Measurements from ENCODE around the gene SPATA6L.
A peak's percentile ranks its signal among the peaks of the same experiment; 100 is the strongest.

SPATA6L gene

DNA sequence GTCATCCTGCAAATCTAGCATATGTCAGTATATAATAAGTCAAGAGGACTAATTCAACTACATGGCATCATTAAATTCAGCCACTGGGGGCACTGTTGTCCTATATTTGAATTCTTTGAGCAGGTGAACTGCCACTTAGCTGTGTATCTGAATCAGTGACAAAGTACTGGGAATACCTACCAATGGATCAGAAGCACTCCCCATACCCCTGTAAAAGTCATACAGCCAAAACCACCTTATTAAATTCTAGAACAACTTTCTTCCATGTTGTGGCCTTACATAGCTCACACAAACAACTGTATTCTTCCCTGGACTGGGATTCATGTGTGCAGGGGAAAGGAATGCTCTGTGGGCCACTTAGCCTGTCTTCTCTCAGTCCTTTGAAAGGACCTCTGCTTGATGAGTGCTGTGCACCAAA, 61.6 kb downstream of the SPATA6L start:
- DNase-seq (ENCODE audit: low read depth), result peak; percentile 73
- no peak overlapping the region for H3K4me3 ChIP-seq (replicated peaks; ENCODE audit: low read depth, low read length)
- peak; percentile 62 for TF ChIP-seq CTCF (IDR thresholded peaks at IDR 0.05; ENCODE audit: low read length, missing control alignments)

- no peak for DNase-seq (ENCODE audit: low read depth)
- TF ChIP-seq CTCF (IDR thresholded peaks at IDR 0.05; ENCODE audit: low read length, missing control alignments), result no peak
- no peak overlapping the region for H3K4me3 ChIP-seq (replicated peaks; ENCODE audit: low read depth, low read length)
Observed at GRCh38 chr9:4603830-4604229, 62.5 kb downstream of the SPATA6L start.

GRCh38 chr9:4600368-4600767, 65.9 kb downstream of the SPATA6L start:
- no peak for TF ChIP-seq CTCF (IDR thresholded peaks at IDR 0.05; ENCODE audit: low read length, missing control alignments)
- no peak for DNase-seq (ENCODE audit: low read depth)
- H3K4me3 ChIP-seq (replicated peaks; ENCODE audit: low read depth, low read length), result no peak overlapping the region

- no peak for TF ChIP-seq CTCF (IDR thresholded peaks at IDR 0.05; ENCODE audit: low read length, missing control alignments)
- no peak for DNase-seq (ENCODE audit: low read depth)
- no peak overlapping the region for H3K4me3 ChIP-seq (replicated peaks; ENCODE audit: low read depth, low read length)
Observed at GRCh38 chr9:4596165-4596922, 69.9 kb downstream of the SPATA6L start.

GRCh38 chr9:4594994-4595393, 71.3 kb downstream of the SPATA6L start:
- TF ChIP-seq CTCF (IDR thresholded peaks at IDR 0.05; ENCODE audit: low read length, missing control alignments), result no peak
- H3K4me3 ChIP-seq (replicated peaks; ENCODE audit: low read depth, low read length), result no peak overlapping the region
- DNase-seq (ENCODE audit: low read depth), result no peak

- no peak overlapping the region for H3K4me3 ChIP-seq (replicated peaks; ENCODE audit: low read depth, low read length)
- no peak for TF ChIP-seq CTCF (IDR thresholded peaks at IDR 0.05; ENCODE audit: low read length, missing control alignments)
- DNase-seq (ENCODE audit: low read depth), result no peak
Observed at GRCh38 chr9:4594545-4594944, 71.7 kb downstream of the SPATA6L start.

GRCh38 chr9:4592886-4593285, 73.4 kb downstream of the SPATA6L start:
- H3K4me3 ChIP-seq (replicated peaks; ENCODE audit: low read depth, low read length), result no peak overlapping the region
- TF ChIP-seq CTCF (IDR thresholded peaks at IDR 0.05; ENCODE audit: low read length, missing control alignments), result no peak
- no peak for DNase-seq (ENCODE audit: low read depth)
